Heart right ventricle (tissue), 16 donors: ENCODE measurements around the gene MLXIPL. TPM values are rescaled to one million over a fixed set of nuclear protein-coding genes. Genes with fewer than 3 reads are reported as not detected.
"Not testable (repeated sequence)": the region's sequence is repeated elsewhere in the genome, so short reads cannot be mapped to it uniquely, and the experiment has no call there.

Source experiments
- ATAC-seq, 8 donors: fragments of 200-7000 bp; cut with Tn5 transposase; one replicate each; pipeline ENCODE4 v1.9.1; 2020; ENCODE audit warnings: mild to moderate bottlenecking in 8 of 8, moderate library complexity in 8 of 8, moderate number of reproducible peaks in 1 of 8
- DNase-seq, 2 donors: peaks; one replicate each; pipeline ENCODE4 v3.0.0-alpha.2; 2020
- H3K27ac ChIP-seq, 10 donors: fragments of 200-600 bp; sonication (generic) in 2 of 10; one replicate each; pipeline versions ENCODE4 v1.5.0 to v1.8.0; 2020 to 2022; ENCODE audit warnings: mild to moderate bottlenecking in 3 of 10
- H3K27me3 ChIP-seq, 7 donors: fragments of 200-600 bp; one replicate each; pipeline ENCODE4 v1.8.0; 2021 to 2022; ENCODE audit warnings: mild to moderate bottlenecking in 2 of 7
- H3K36me3 ChIP-seq, 9 donors: fragments of 200-600 bp; sonication (generic) in 1 of 9; one replicate each; pipeline versions ENCODE4 v1.5.0 to v1.8.0; 2020 to 2022; ENCODE audit warnings: mild to moderate bottlenecking in 2 of 9
- H3K4me1 ChIP-seq, 9 donors: fragments of 200-600 bp; sonication (generic) in 1 of 9; one replicate each; pipeline versions ENCODE4 v1.5.0 to v1.8.0; 2020 to 2022; ENCODE audit warnings: mild to moderate bottlenecking in 4 of 9
- H3K4me3 ChIP-seq, 10 donors: fragments of 200-600 bp; sonication (generic) in 2 of 10; one replicate each; pipeline versions ENCODE4 v1.5.0 to v1.8.0; 2020 to 2022; ENCODE audit warnings: mild to moderate bottlenecking in 7 of 10, moderate library complexity in 2 of 10
- H3K9me3 ChIP-seq, 11 donors: fragments of 200-600 bp in 10 of 11; sonication (generic) in 2 of 11; one replicate each; pipeline versions ENCODE4 v1.5.0 to v1.8.0; 2013 to 2022; ENCODE audit warnings: mild to moderate bottlenecking in 2 of 11, control low read depth in 1 of 11, moderate library complexity in 1 of 11
- CTCF ChIP-seq, 9 donors: fragments of 200-600 bp; sonication (generic) in 2 of 9; IDR thresholded peaks; one replicate each; pipeline versions ENCODE4 v1.5.0 to v1.8.0; 2021 to 2022; ENCODE audit warnings: antibody characterized with exemption in 9 of 9, mild to moderate bottlenecking in 5 of 9, moderate library complexity in 1 of 9
- whole genome bisulfite sequencing, 2 donors: extraction: QIAGEN DNeasy Blood & Tissue Kit; methylation state at CpG; one replicate each; pipeline ENCODE4 v1.1.7; 2013; ENCODE audit warnings: inconsistent platforms in 1 of 2; 5-methylcytosine and 5-hydroxymethylcytosine counted together
- intact Hi-C, 10 donors: fragments of 100-400 bp; cut with DNase I; formaldehyde crosslinking; loops; one replicate each; pipeline versions ENCODE4 v1.11.1 to v1.14.2; 2022
- polyA plus RNA-seq, 2 donors: library from polyadenylated mRNA; stranded (reverse); fragments of 200-250 nt; gene quantifications; one replicate each; pipeline ENCODE4 v1.2.3, GENCODE V29; 2013
- total RNA-seq, 10 donors: library from RNA; stranded (reverse); fragmentation: NEBNext Ultra II Directional in 3 of 10; extraction: Animal tissue kit (Norgen Biotek cat#: 25700) in 3 of 10; gene quantifications; one replicate each; pipeline versions ENCODE4 v1.2.1 to v1.2.4, GENCODE V29; 2021 to 2023
- donor health status: Arrhythmogenic right ventricular cardiomyopathy.
- donor health status: ischemic (EF 13 %, LVEDD 7.1; RV severe dilation, severe dysfunction).
- donor health status: healthy with polysubstance abuse.
- donor health status: DM: no; HTN: yes; CAD: no.
- donor health status: DM: no; HTN: no; CAD: no.
- donor health status: ischemic (EF 25% LVEDD 6.9; RV normal size, moderate dysfunction).
- donor health status: ischemic (EF 25% LVEDD 5.7; RV mildly dilated, moderate dysfunction).
- donor health status: healthy.
- donor health status: DM: yes; HTN: yes; CAD: no.
- donor health status: Ischemic cardiomyopathy.
- donor health status: ischemic (EF 35%, LVEDD 5.7; RV mildly dilated, moderate dysfunction).
- donor health status: nonischemic (EF 11% LVEDD 7.7; RV severe dilation, severe dysfunction).
- donor health status: DM: yes; HTN: yes; CAD: no.
- donor health status: PGD.
- donor health status: ischemic (EF 29% LVEDD 5.4; RV normal size, mild dysfunction).
- donor health status: nonischemic (EF 23%, LVEDD 6.1; RV moderate dilation, normal function).

The MLXIPL gene
- total and polyA plus RNA-seq, 12 donors = 0.28 to 22.8 (median 2.4) TPM; not detected in 2

GRCh38 chr7:73624669-73625001 is 313 bp upstream of the MLXIPL start:
- DNase-seq = no peak
- 38 to 39% methylated on average over 9 of the region's 9 CpGs for WGBS, 2 donors
- Histone ChIP-seq H3K4me1 (peaks cover 0 to 22% (median 20%) of the 10 kb centered on the region in 9 donors), H3K36me3 (no peaks in the 10 kb centered on the region), H3K27ac (no peak overlapping the region), H3K9me3 (no peaks in the 10 kb centered on the region), H3K4me3 (peak overlapping the region in 8 of 10 donors; percentile 44 to 56 (median 50)), H3K27me3 (peaks cover 8 to 91% (median 82%) of the 10 kb centered on the region in 7 donors)
- no peak for TF ChIP-seq CTCF (IDR thresholded peaks at IDR 0.05)
- no peak for ATAC-seq
- intact Hi-C loops = no loop called here

DNA sequence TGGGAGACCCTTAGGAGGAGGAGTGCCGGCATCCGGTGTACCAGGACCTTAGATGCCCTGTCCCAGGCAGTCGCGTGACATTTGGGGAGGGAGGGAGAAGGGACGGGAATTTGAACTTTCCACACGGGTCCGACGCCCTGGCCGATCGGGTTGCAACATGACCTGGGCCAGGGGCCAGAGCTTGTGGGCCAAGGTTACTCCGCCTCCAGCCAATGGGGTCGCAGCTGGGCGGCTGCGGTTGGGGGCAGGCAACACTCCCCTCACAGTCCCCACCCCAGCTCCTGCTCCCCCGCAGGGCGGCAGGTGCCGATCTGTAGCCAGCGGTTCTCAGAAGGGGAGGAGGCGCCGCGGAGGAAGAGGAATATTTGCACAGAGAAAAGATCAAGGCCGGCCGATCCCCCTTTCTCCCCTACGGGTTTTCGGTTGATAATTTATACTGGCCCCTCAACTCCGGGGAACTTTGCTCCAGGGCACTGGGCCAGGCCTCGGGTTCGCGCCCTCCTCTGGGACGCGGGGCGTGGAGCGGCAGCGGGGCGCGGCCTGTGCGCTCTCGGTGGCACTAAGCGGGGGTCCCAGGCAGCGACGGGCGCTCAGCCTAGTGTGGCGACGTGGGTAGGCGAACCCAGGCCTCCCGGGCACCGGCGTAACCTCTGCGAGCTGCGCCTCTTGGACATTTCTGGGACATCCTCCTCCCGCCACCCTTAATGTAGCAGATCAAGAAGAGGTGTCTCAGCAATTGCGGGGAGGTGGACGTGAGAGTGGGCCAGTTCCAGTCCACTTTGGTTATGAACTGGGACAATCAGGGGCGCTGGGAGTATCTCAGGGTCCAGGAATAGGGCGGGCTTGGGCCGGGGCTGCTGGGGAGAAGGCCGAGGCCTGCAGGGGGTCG is 1.2 kb downstream of the MLXIPL start:
- Histone ChIP-seq H3K27me3 (peaks cover 8 to 79% (median 68%) of the 10 kb centered on the region in 7 donors), H3K27ac (no peak overlapping the region), H3K4me1 (peaks cover 0 to 22% (median 20%) of the 10 kb centered on the region in 9 donors), H3K9me3 (no peaks in the 10 kb centered on the region), H3K36me3 (no peaks in the 10 kb centered on the region), H3K4me3 (peak overlapping the region in 9 of 10 donors; percentile 24 to 56 (median 49))
- TF ChIP-seq CTCF (IDR thresholded peaks at IDR 0.05) = no peak
- intact Hi-C loops = no loop called here
- DNase-seq (peak in 1 of 2 donors; percentile 54), ATAC-seq (peak in 5 of 8 donors; percentile 31 to 66 (median 43))
- WGBS, 2 donors = 2 to 4% methylated on average over 54 to 58 of the region's 58 CpGs

DNA sequence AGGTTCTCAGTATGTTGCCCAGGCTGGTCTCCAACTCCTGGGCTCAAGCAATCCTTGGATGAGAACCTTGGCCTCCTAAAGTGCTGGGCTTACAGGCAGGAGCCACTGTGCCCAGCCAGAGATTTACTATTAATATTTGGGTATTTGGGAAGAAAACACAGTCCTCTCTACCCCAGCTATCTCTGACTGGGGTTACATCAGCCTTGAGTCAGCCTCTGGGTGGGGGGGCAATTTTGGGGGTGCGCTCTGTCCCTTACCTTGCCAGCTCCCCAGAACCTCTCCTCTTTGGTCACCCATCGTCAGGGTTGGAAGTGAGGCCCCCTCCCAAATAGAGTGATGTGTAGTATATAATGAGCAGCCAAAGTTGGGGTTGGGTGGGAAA is 1.8 kb downstream of the MLXIPL start:
- intact Hi-C loops = no loop called here
- H3K4me3 ChIP-seq = peak overlapping the region in 2 of 10 donors; percentile 47 to 49
- peaks cover 0 to 22% (median 20%) of the 10 kb centered on the region in 9 donors for H3K4me1 ChIP-seq
- H3K27ac ChIP-seq = no peak overlapping the region
- DNase-seq = no peak
- ATAC-seq = no peak
- no peaks in the 10 kb centered on the region for H3K9me3 ChIP-seq
- H3K36me3 ChIP-seq = no peaks in the 10 kb centered on the region
- WGBS, 2 donors = 24 to 28% methylated on average over 2 of the region's 2 CpGs
- TF ChIP-seq CTCF (IDR thresholded peaks at IDR 0.05) = no peak
- H3K27me3 ChIP-seq = peaks cover 8 to 72% (median 62%) of the 10 kb centered on the region in 7 donors

- peaks cover 0 to 22% (median 20%) of the 10 kb centered on the region in 9 donors for H3K4me1 ChIP-seq
- H3K27me3 ChIP-seq = peaks cover 8 to 61% (median 51%) of the 10 kb centered on the region in 7 donors
- no peak for TF ChIP-seq CTCF (IDR thresholded peaks at IDR 0.05)
- DNase-seq = no peak
- H3K4me3 ChIP-seq = no peak overlapping the region
- ATAC-seq = no peak
- H3K36me3 ChIP-seq = no peaks in the 10 kb centered on the region
- 57 to 61% methylated on average over 7 of the region's 7 CpGs for WGBS, 2 donors
- intact Hi-C loops = no loop called here
- no peaks in the 10 kb centered on the region for H3K9me3 ChIP-seq
- no peak overlapping the region for H3K27ac ChIP-seq
Measured at GRCh38 chr7:73621168-73622063, 2.9 kb downstream of the MLXIPL start.

- H3K4me1 ChIP-seq = peaks cover 0 to 20% (median 18%) of the 10 kb centered on the region in 9 donors
- not testable (repeated sequence) for H3K36me3 ChIP-seq, H3K9me3 ChIP-seq, DNase-seq, ATAC-seq, H3K27ac ChIP-seq, H3K4me3 ChIP-seq
- WGBS, 2 donors = 82 to 85% methylated on average over 11 of the region's 11 CpGs
- intact Hi-C loops = loop anchor here in 2 of 10 donors (5.0 to 10.0 kb wide), 2 partner anchors 233 to 235 kb away; no protein-coding TSS in a partner anchor
- peaks cover 8 to 56% (median 42%) of the 10 kb centered on the region in 7 donors for H3K27me3 ChIP-seq
Measured at GRCh38 chr7:73619394-73619793, 4.9 kb downstream of the MLXIPL start.
